ENCODE data around the gene C14orf132.

- no peak for TF ChIP-seq POLR2AphosphoS5 (IDR thresholded peaks at IDR 0.05)
- TF ChIP-seq POLR2A (IDR thresholded peaks at IDR 0.05): no peak
Observed at GRCh38 chr14:96072746-96073145, 33.6 kb downstream of the C14orf132 start.
